Measurements from ENCODE around the gene SDCCAG8.

SDCCAG8 gene

GRCh38 chr1:243525085-243525487 lies 269.2 kb downstream of the SDCCAG8 start:
- H3K27ac Mint-ChIP-seq = no peak overlapping the region
- peaks cover 6% of the 10 kb centered on the region for H3K4me1 Mint-ChIP-seq
- no peak overlapping the region for H3K4me3 Mint-ChIP-seq
- H3K9me3 Mint-ChIP-seq = no peaks in the 10 kb centered on the region
- H3K27me3 Mint-ChIP-seq (ENCODE audit: low read depth) = no peaks in the 10 kb centered on the region
- no peak for TF ChIP-seq CTCF (IDR thresholded peaks at IDR 0.05; ENCODE audit: unreplicated experiment in 3 of 3)
- H3K36me3 Mint-ChIP-seq (ENCODE audit: low read depth) = peaks cover 4% of the 10 kb centered on the region

- Mint-ChIP-seq H3K27me3 (ENCODE audit: low read depth) (no peaks in the 10 kb centered on the region), H3K27ac (no peak overlapping the region), H3K4me3 (no peak overlapping the region), H3K4me1 (peaks cover under 1% of the 10 kb centered on the region), H3K9me3 (no peaks in the 10 kb centered on the region), H3K36me3 (ENCODE audit: low read depth) (no peaks in the 10 kb centered on the region)
- no peak for TF ChIP-seq CTCF (IDR thresholded peaks at IDR 0.05; ENCODE audit: unreplicated experiment in 3 of 3)
Observed at GRCh38 chr1:243526180-243526579, 270.3 kb downstream of the SDCCAG8 start.

- no peaks in the 10 kb centered on the region for H3K9me3 Mint-ChIP-seq
- H3K4me3 Mint-ChIP-seq = no peak overlapping the region
- no peaks in the 10 kb centered on the region for H3K27me3 Mint-ChIP-seq (ENCODE audit: low read depth)
- no peaks in the 10 kb centered on the region for H3K36me3 Mint-ChIP-seq (ENCODE audit: low read depth)
- no peaks in the 10 kb centered on the region for H3K4me1 Mint-ChIP-seq
- TF ChIP-seq CTCF (IDR thresholded peaks at IDR 0.05; ENCODE audit: unreplicated experiment in 3 of 3) = no peak
- H3K27ac Mint-ChIP-seq = no peak overlapping the region
Observed at GRCh38 chr1:243528459-243529121, 272.7 kb downstream of the SDCCAG8 start.

- Mint-ChIP-seq H3K36me3 (ENCODE audit: low read depth) (no peaks in the 10 kb centered on the region), H3K4me3 (no peak overlapping the region), H3K9me3 (no peaks in the 10 kb centered on the region), H3K27me3 (ENCODE audit: low read depth) (no peaks in the 10 kb centered on the region), H3K4me1 (no peaks in the 10 kb centered on the region), H3K27ac (no peak overlapping the region)
- no peak for TF ChIP-seq CTCF (IDR thresholded peaks at IDR 0.05; ENCODE audit: unreplicated experiment in 3 of 3)
Observed at GRCh38 chr1:243529512-243529911, 273.7 kb downstream of the SDCCAG8 start.

- Mint-ChIP-seq H3K9me3 (no peaks in the 10 kb centered on the region), H3K4me3 (no peak overlapping the region), H3K4me1 (peaks cover 10% of the 10 kb centered on the region), H3K27me3 (ENCODE audit: low read depth) (no peaks in the 10 kb centered on the region), H3K27ac (no peak overlapping the region), H3K36me3 (ENCODE audit: low read depth) (no peaks in the 10 kb centered on the region)
- no peak for TF ChIP-seq CTCF (IDR thresholded peaks at IDR 0.05; ENCODE audit: unreplicated experiment in 3 of 3)
Observed at GRCh38 chr1:243535014-243535413, 279.2 kb downstream of the SDCCAG8 start.

- Mint-ChIP-seq H3K9me3 (no peaks in the 10 kb centered on the region), H3K4me1 (peaks cover 10% of the 10 kb centered on the region), H3K27me3 (ENCODE audit: low read depth) (no peaks in the 10 kb centered on the region), H3K36me3 (ENCODE audit: low read depth) (peaks cover 14% of the 10 kb centered on the region), H3K27ac (no peak overlapping the region), H3K4me3 (no peak overlapping the region)
- TF ChIP-seq CTCF (IDR thresholded peaks at IDR 0.05; ENCODE audit: unreplicated experiment in 3 of 3) = no peak
Observed at GRCh38 chr1:243539636-243540035, 283.8 kb downstream of the SDCCAG8 start.

Data from nephron (organoid).